Aorta (tissue), 5 donors: ENCODE results near the gene C19orf25. TPM values are rescaled to one million over a fixed set of nuclear protein-coding genes. Genes with fewer than 3 reads are reported as not detected.

Experiments
- ATAC-seq: fragments of 200-7000 bp; cut with Tn5 transposase; one replicate; pipeline ENCODE4 v1.9.1; 2022; ENCODE audit warnings: moderate library complexity; ENCODE audit not compliant: low FRiP score
- DNase-seq, 2 donors: peaks; one replicate each; pipeline ENCODE4 v3.0.0-alpha.2; 2020
- H3K27ac ChIP-seq, 2 donors: one replicate each; pipeline ENCODE4 v1.5.1; 2013; ENCODE audit warnings: low read length in 2 of 2, mild to moderate bottlenecking in 2 of 2, moderate library complexity in 2 of 2, control low read depth in 1 of 2, inconsistent platforms in 1 of 2, low read depth in 1 of 2
- H3K27me3 ChIP-seq, 2 donors: one replicate each; pipeline ENCODE4 v1.6.1; 2013; ENCODE audit warnings: control low read depth in 1 of 2, low read length in 1 of 2, mild to moderate bottlenecking in 1 of 2, moderate library complexity in 1 of 2; ENCODE audit not compliant: insufficient read depth in 2 of 2, control insufficient read depth in 1 of 2
- H3K36me3 ChIP-seq, 2 donors: one replicate each; pipeline ENCODE4 v1.6.1; 2013; ENCODE audit warnings: control low read depth in 1 of 2, low read length in 1 of 2, mild to moderate bottlenecking in 1 of 2; ENCODE audit not compliant: insufficient read depth in 2 of 2, control insufficient read depth in 1 of 2
- H3K4me1 ChIP-seq, 2 donors: one replicate each; pipeline ENCODE4 v1.6.1; 2013; ENCODE audit warnings: low read length in 2 of 2, control low read depth in 1 of 2, mild to moderate bottlenecking in 1 of 2, moderate library complexity in 1 of 2; ENCODE audit not compliant: insufficient read depth in 2 of 2, control insufficient read depth in 1 of 2
- H3K4me3 ChIP-seq, 2 donors: one replicate each; pipeline ENCODE4 v1.5.1; 2013; ENCODE audit warnings: low read length in 2 of 2, control low read depth in 1 of 2, mild to moderate bottlenecking in 1 of 2
- H3K9me3 ChIP-seq: one replicate; pipeline ENCODE4 v1.6.1; 2013; ENCODE audit warnings: mild to moderate bottlenecking, low read length; ENCODE audit not compliant: control insufficient read depth
- WGBS, 2 donors: extraction: QIAGEN DNeasy Blood & Tissue Kit; methylation state at CpG; one replicate each; pipeline ENCODE4 v1.1.7; 2013; 5-methylcytosine and 5-hydroxymethylcytosine counted together
- intact Hi-C, 2 donors: fragments of 100-400 bp; cut with DNase I; formaldehyde crosslinking; loops; one replicate each; pipeline versions ENCODE4 v1.14.2 to v1.15.0; 2022
- polyA plus RNA-seq, 2 donors: library from polyadenylated mRNA; stranded (reverse); fragments of 200-250 nt; gene quantifications; one replicate each; pipeline ENCODE4 v1.2.3, GENCODE V29; 2013
- total RNA-seq, 2 donors: library from RNA; stranded (reverse); fragmentation: NEBNext Ultra II Directional; extraction: Animal tissue kit (Norgen Biotek cat#: 25700); gene quantifications; one replicate each; pipeline ENCODE4 v1.2.1, GENCODE V29; 2021
- donor health status: healthy with polysubstance abuse.
- donor health status: Bipolar disorder and iron deficiency.
- donor health status: DM: no; HTN: no; CAD: no.
- donor health status: DM: no; HTN: no; CAD: no.
- donor health status: DM: yes; HTN: yes; CAD: no.

C19orf25 gene
- total and polyA plus RNA-seq, 4 donors, result 19.0 to 33.5 (median 22.8) TPM

- no peaks in the 10 kb centered on the region for H3K4me1 ChIP-seq
- 26 to 28% methylated on average over 24 of the region's 24 CpGs for WGBS, 2 donors
- H3K9me3 ChIP-seq, result no peaks in the 10 kb centered on the region
- ATAC-seq (no peak), DNase-seq (no peak)
- H3K27me3 ChIP-seq, result peaks cover 0 to 2% of the 10 kb centered on the region in 2 donors
- intact Hi-C loops, result no loop called here
- H3K27ac ChIP-seq, result no peak overlapping the region
- no peaks in the 10 kb centered on the region for H3K36me3 ChIP-seq
- no peak overlapping the region for H3K4me3 ChIP-seq
These were observed 7.4 kb downstream of the C19orf25 start for GRCh38 chr19:1471515-1472160.

GRCh38 chr19:1471010-1471514 is 8.0 kb downstream of the C19orf25 start:
- Histone ChIP-seq H3K4me3 (peak overlapping the region in 1 of 2 donors; percentile 10), H3K9me3 (no peaks in the 10 kb centered on the region), H3K27me3 (peaks cover 0 to 2% of the 10 kb centered on the region in 2 donors), H3K36me3 (no peaks in the 10 kb centered on the region), H3K4me1 (no peaks in the 10 kb centered on the region), H3K27ac (no peak overlapping the region)
- ATAC-seq, result no peak
- intact Hi-C loops, result no loop called here
- WGBS, 2 donors, result 7 to 8% methylated on average over 28 of the region's 28 CpGs
- no peak for DNase-seq

GRCh38 chr19:1470305-1471009 is 8.6 kb downstream of the C19orf25 start:
- Histone ChIP-seq H3K36me3 (no peaks in the 10 kb centered on the region), H3K27ac (no peak overlapping the region), H3K9me3 (no peaks in the 10 kb centered on the region), H3K4me3 (peak overlapping the region in 1 of 2 donors; percentile 10), H3K4me1 (no peaks in the 10 kb centered on the region), H3K27me3 (peaks cover 0 to 2% of the 10 kb centered on the region in 2 donors)
- 1 to 2% methylated on average over 64 to 67 of the region's 67 CpGs for WGBS, 2 donors
- DNase-seq, result no peak
- ATAC-seq, result peak; percentile 17
- intact Hi-C loops, result no loop called here

- ATAC-seq, result no peak
- H3K27ac ChIP-seq, result no peak overlapping the region
- 2 to 4% methylated on average over 16 to 22 of the region's 22 CpGs for WGBS, 2 donors
- H3K4me3 ChIP-seq, result no peak overlapping the region
- intact Hi-C loops, result no loop called here
- no peaks in the 10 kb centered on the region for H3K36me3 ChIP-seq
- H3K9me3 ChIP-seq, result no peaks in the 10 kb centered on the region
- H3K4me1 ChIP-seq, result no peaks in the 10 kb centered on the region
- H3K27me3 ChIP-seq, result peaks cover 0 to 2% of the 10 kb centered on the region in 2 donors
- DNase-seq, result no peak
These were observed 9.0 kb downstream of the C19orf25 start for GRCh38 chr19:1470055-1470304.

GRCh38 chr19:1469255-1470054 is 9.6 kb downstream of the C19orf25 start:
- no peak for DNase-seq
- WGBS, 2 donors, result 2% methylated on average over 73 to 117 of the region's 117 CpGs
- Histone ChIP-seq H3K27me3 (peaks cover 0 to 2% of the 10 kb centered on the region in 2 donors), H3K27ac (no peak overlapping the region), H3K4me3 (no peak overlapping the region), H3K4me1 (no peaks in the 10 kb centered on the region), H3K36me3 (no peaks in the 10 kb centered on the region), H3K9me3 (no peaks in the 10 kb centered on the region)
- intact Hi-C loops, result no loop called here
- no peak for ATAC-seq

- Histone ChIP-seq H3K9me3 (no peaks in the 10 kb centered on the region), H3K4me3 (no peak overlapping the region), H3K27me3 (peaks cover 0 to 2% of the 10 kb centered on the region in 2 donors), H3K27ac (no peak overlapping the region), H3K4me1 (no peaks in the 10 kb centered on the region), H3K36me3 (no peaks in the 10 kb centered on the region)
- WGBS, 2 donors, result 3% methylated on average over 23 to 47 of the region's 47 CpGs
- DNase-seq (no peak), ATAC-seq (no peak)
- intact Hi-C loops, result no loop called here
These were observed 10.2 kb downstream of the C19orf25 start for GRCh38 chr19:1468821-1469254.

GRCh38 chr19:1468274-1468820 is 10.7 kb downstream of the C19orf25 start:
- Histone ChIP-seq H3K4me1 (no peaks in the 10 kb centered on the region), H3K9me3 (no peaks in the 10 kb centered on the region), H3K27ac (no peak overlapping the region), H3K27me3 (peaks cover 0 to 2% of the 10 kb centered on the region in 2 donors), H3K4me3 (no peak overlapping the region), H3K36me3 (no peaks in the 10 kb centered on the region)
- DNase-seq, result no peak
- no peak for ATAC-seq
- WGBS, 2 donors, result 5 to 8% methylated on average over 42 to 49 of the region's 49 CpGs
- intact Hi-C loops, result no loop called here

GRCh38 chr19:1467490-1468273 is 11.3 kb downstream of the C19orf25 start:
- ATAC-seq (no peak), DNase-seq (no peak)
- Histone ChIP-seq H3K4me1 (no peaks in the 10 kb centered on the region), H3K27ac (no peak overlapping the region), H3K27me3 (peaks cover 0 to 2% of the 10 kb centered on the region in 2 donors), H3K4me3 (no peak overlapping the region), H3K9me3 (no peaks in the 10 kb centered on the region), H3K36me3 (no peaks in the 10 kb centered on the region)
- 3 to 4% methylated on average over 71 to 92 of the region's 92 CpGs for WGBS, 2 donors
- intact Hi-C loops, result no loop called here
